ENCODE measurements around the gene AKAP1.

GRCh38 chr17:57113011-57113410, 28.0 kb downstream of the AKAP1 start:
- TF ChIP-seq CTCF (optimal IDR thresholded peaks at IDR 0.05 in 1 of 3, IDR thresholded peaks at IDR 0.05 in 1 of 3, conservative IDR thresholded peaks at IDR 0.05 in 1 of 3; ENCODE audit: extremely low read depth in 1 of 3, insufficient read depth in 2 of 3, low read length in 3 of 3) = no peak
- TF ChIP-seq EZH2 (IDR thresholded peaks at IDR 0.05; ENCODE audit: low read length) = no peak
